HepG2 (cell line): ENCODE measurements around the gene KIF24. TPM values are rescaled to one million over a fixed set of nuclear protein-coding genes. Genes with fewer than 3 reads are reported as not detected.

ENCODE experiments used
- ATAC-seq: fragments of 200-7000 bp; cut with Tn5 transposase; 3 replicates; pipeline ENCODE4 v1.9.1; 2020; ENCODE audit warnings: mild to moderate bottlenecking, moderate library complexity
- BruUV-seq: library from RNA; stranded (reverse); fragments of 400-500 nt; replicated peaks from 2 replicates; lab custom pipeline; 2021; lab: Mats Ljungman, UMichigan
- CTCF ChIA-PET: fragments of 300-600 bp; formaldehyde crosslinking; extraction: SDS; loops from one replicate; lab custom pipeline; 2021; ENCODE audit warnings: low total read pairs, inconsistent platforms, low intra/inter-chr PET ratio; lab: Yijun Ruan, JAX
- POLR2A ChIA-PET: fragments of 350-600 bp; sonication (Branson Sonifier 250); formaldehyde crosslinking; loops from one replicate; lab custom pipeline; 2020; ENCODE audit warnings: antibody characterized with exemption, inconsistent platforms; lab: Yijun Ruan, JAX
- DNase-seq: peaks from one replicate; pipeline ENCODE4 v3.0.0-alpha.2; 2015; ENCODE audit warnings: low spot score
- FAIRE-seq: peaks from 3 replicates; lab custom pipeline; 2011; peaks lifted over from hg19 to GRCh38; lab: Jason Lieb, UNC
- H2AFZ ChIP-seq: one replicate; pipeline ENCODE4 v1.6.1; 2011; ENCODE audit warnings: low read length, inconsistent platforms
- H3K27ac ChIP-seq: fragments of 300-600 bp; 3 replicates; pipeline ENCODE4 v1.8.0; 2011; ENCODE audit warnings: mixed run types, mild to moderate bottlenecking, mixed read lengths, low read length, inconsistent platforms; ENCODE audit not compliant: insufficient read depth; ENCODE audit errors: extremely low read length
- H3K27me3 ChIP-seq, 2 experiments: fragments of 200-600 bp in 1 of 2; 2 replicates in 1 of 2; 3 replicates in 1 of 2; pipeline versions ENCODE4 v1.6.0 to v1.8.0; 2011; ENCODE audit warnings: low read length in 2 of 2, mild to moderate bottlenecking in 2 of 2, moderate library complexity in 2 of 2, inconsistent platforms in 1 of 2; ENCODE audit not compliant: insufficient read depth in 2 of 2, control insufficient read depth in 1 of 2
- H3K36me3 ChIP-seq, 2 experiments: fragments of 200-600 bp in 1 of 2; replicated peaks in 1 of 2; 2 replicates in 1 of 2; 3 replicates in 1 of 2; pipeline versions ENCODE4 v1.5.1 to v1.8.0; 2011; ENCODE audit warnings: low read length in 2 of 2, inconsistent platforms in 1 of 2; ENCODE audit not compliant: insufficient read depth in 2 of 2, control insufficient read depth in 1 of 2
- H3K4me1 ChIP-seq: 2 replicates; pipeline ENCODE4 v1.5.1; 2012; ENCODE audit warnings: low read length, inconsistent platforms; ENCODE audit not compliant: insufficient read depth
- H3K4me2 ChIP-seq: 2 replicates; pipeline ENCODE4 v1.6.0; 2011; ENCODE audit warnings: low read depth, low read length, inconsistent platforms
- H3K4me3 ChIP-seq, 3 experiments: fragments of 200-600 bp in 1 of 3; sonication (generic), shearing (Covaris generic) in 1 of 3; replicated peaks in 1 of 3; 2 replicates each; pipeline ENCODE4 v1.5.1; 2011 to 2016; ENCODE audit warnings: low read length in 3 of 3, inconsistent platforms in 2 of 3, low read depth in 2 of 3, mild to moderate bottlenecking in 2 of 3, control low read depth in 1 of 3, mixed read lengths in 1 of 3; ENCODE audit not compliant: insufficient read depth in 1 of 3
- H3K79me2 ChIP-seq: one replicate; pipeline ENCODE4 v1.6.1; 2011; ENCODE audit warnings: low read length, inconsistent platforms; ENCODE audit not compliant: insufficient read depth
- H3K9ac ChIP-seq: 2 replicates; pipeline ENCODE4 v1.6.0; 2011; ENCODE audit warnings: mild to moderate bottlenecking, low read depth, low read length, inconsistent platforms; ENCODE audit not compliant: insufficient read depth
- H3K9me3 ChIP-seq: 2 replicates; pipeline ENCODE4 v1.5.1; 2012; ENCODE audit warnings: mild to moderate bottlenecking, low read length
- H4K20me1 ChIP-seq: 2 replicates; pipeline ENCODE4 v1.6.0; 2011; ENCODE audit warnings: inconsistent platforms, mild to moderate bottlenecking, low read length, moderate library complexity; ENCODE audit not compliant: insufficient read depth
- ARID2 ChIP-seq: sonication (generic); formaldehyde crosslinking; IDR thresholded peaks from 2 replicates; pipeline ENCODE4 v1.8.1; 2022; ENCODE audit warnings: mild to moderate bottlenecking, missing genetic modification reagents, borderline replicate concordance
- FOXP1 ChIP-seq, 2 experiments: fragments of 450-650 bp in 1 of 2; IDR thresholded peaks; 2 replicates each; pipeline ENCODE4 v1.6.1; 2017 to 2018; ENCODE audit warnings: antibody characterized with exemption in 1 of 2
- HCFC1 ChIP-seq: fragments of 150-350 bp; IDR thresholded peaks from 2 replicates; pipeline ENCODE4 v1.6.1; 2014; ENCODE audit warnings: low read depth, low read length
- IRX3 ChIP-seq: sonication (generic); formaldehyde crosslinking; IDR thresholded peaks from 2 replicates; pipeline ENCODE4 v1.8.1; 2023; ENCODE audit warnings: mild to moderate bottlenecking, low read depth, missing genetic modification reagents, borderline replicate concordance
- ISX ChIP-seq: sonication (generic); formaldehyde crosslinking; conservative IDR thresholded peaks from 2 replicates; pipeline ENCODE4 v1.5.0; 2020; ENCODE audit warnings: missing genetic modification reagents
- SOX6 ChIP-seq, 2 experiments: fragments of 450-650 bp in 1 of 2; sonication (generic) in 1 of 2; formaldehyde crosslinking in 1 of 2; IDR thresholded peaks; 2 replicates each; pipeline versions ENCODE4 v1.4.0 to v1.6.1; 2017 to 2020; ENCODE audit warnings: antibody characterized with exemption in 1 of 2, mild to moderate bottlenecking in 1 of 2, missing genetic modification reagents in 1 of 2
- TAF15 ChIP-seq: fragments of 200-400 bp; formaldehyde crosslinking; IDR thresholded peaks from one replicate; pipeline ENCODE4 v1.6.1; 2018; ENCODE audit warnings: mild to moderate bottlenecking, low read depth, low read length; ENCODE audit not compliant: poor library complexity, severe bottlenecking
- ZNF136 ChIP-seq: sonication (generic); formaldehyde crosslinking; IDR thresholded peaks from 2 replicates; pipeline ENCODE4 v1.8.1; 2022; ENCODE audit warnings: low read depth, mild to moderate bottlenecking, moderate library complexity, missing genetic modification reagents
- ZNF432 ChIP-seq: sonication (generic); formaldehyde crosslinking; IDR thresholded peaks from 2 replicates; pipeline ENCODE4 v1.5.0; 2020; ENCODE audit warnings: missing genetic modification reagents, mild to moderate bottlenecking, borderline replicate concordance
- ZNF44 ChIP-seq: sonication (generic); formaldehyde crosslinking; IDR thresholded peaks from 2 replicates; pipeline ENCODE4 v1.5.1; 2020; ENCODE audit warnings: mild to moderate bottlenecking, missing genetic modification reagents
- ZNF451 ChIP-seq: sonication (generic); formaldehyde crosslinking; IDR thresholded peaks from 2 replicates; pipeline ENCODE4 v1.5.0; 2020; ENCODE audit warnings: mild to moderate bottlenecking, missing genetic modification reagents
- ZNF563 ChIP-seq: sonication (generic); formaldehyde crosslinking; IDR thresholded peaks from 2 replicates; pipeline ENCODE4 v1.8.0; 2022; ENCODE audit warnings: mild to moderate bottlenecking, moderate library complexity, missing genetic modification reagents
- ZNF598 ChIP-seq: sonication (generic); formaldehyde crosslinking; IDR thresholded peaks from 2 replicates; pipeline ENCODE4 v1.5.1; 2020; ENCODE audit warnings: mild to moderate bottlenecking, missing genetic modification reagents, borderline replicate concordance
- ZNF644 ChIP-seq: IDR thresholded peaks from 2 replicates; pipeline ENCODE4 v1.6.1; 2016; ENCODE audit warnings: low read depth
- WGBS: methylation state at CpG from one replicate; pipeline ENCODE4 v1.1.6; 2017; ENCODE audit warnings: low lambda C conversion rate; 5-methylcytosine and 5-hydroxymethylcytosine counted together
- in situ Hi-C: cut with HindIII; loops from 2 replicates; pipeline ENCODE4 v1.10.0; 2017; ENCODE audit warnings: low pct_unique_long_range_greater_than_20kb; ENCODE audit not compliant: extremely low pct_ligation_motif_present
- intact Hi-C: fragments of 100-400 bp; cut with micrococcal nuclease; formaldehyde crosslinking; loops from one replicate; pipeline ENCODE4 v1.10.0; 2022; ENCODE audit not compliant: unreplicated experiment
- polyA plus RNA-seq, 8 experiments: library from polyadenylated mRNA; depleted of rRNA in 3 of 8; stranded (reverse) in 7 of 8; unstranded in 1 of 8; fragments of >200 nt; fragmentation: Illumina TruSeq in 4 of 8; extraction: Trizol in 4 of 8; gene quantifications; 2 replicates each; pipeline versions ENCODE4 v1.2.1 to v1.2.3, GENCODE V29; 2011 to 2016; ENCODE audit warnings: low read depth in 4 of 8, missing spikeins in 1 of 8, mixed read lengths in 1 of 8; ENCODE audit not compliant: insufficient read depth in 1 of 8
- total RNA-seq, 5 experiments: library from RNA; depleted of rRNA; stranded (reverse); fragments of >200 nt; fragmentation: Illumina TruSeq; extraction: Trizol; gene quantifications; 2 replicates each; pipeline ENCODE4 v1.2.3, GENCODE V29; 2016; ENCODE audit warnings: low read depth in 1 of 5
- TF ChIP-seq, protein P1 (sequence below): IDR thresholded peaks from 2 replicates; pipeline ENCODE4 v1.6.1; 2012; ENCODE audit warnings: inconsistent platforms
- TF ChIP-seq, protein P2 (sequence below): sonication (generic); formaldehyde crosslinking; IDR thresholded peaks from 2 replicates; pipeline ENCODE4 v1.4.0; 2020; ENCODE audit warnings: mild to moderate bottlenecking, missing genetic modification reagents
- TF ChIP-seq, protein P3 (sequence below): IDR thresholded peaks from 2 replicates; pipeline ENCODE4 v1.6.1; 2018; ENCODE audit warnings: missing genetic modification reagents

Gene KIF24
- total and polyA plus RNA-seq, 2 of the 13 experiments (the other 11 are each of a cell fraction or from before 2014, with no cell fraction given) = 1.1 to 3.0 TPM

DNA sequence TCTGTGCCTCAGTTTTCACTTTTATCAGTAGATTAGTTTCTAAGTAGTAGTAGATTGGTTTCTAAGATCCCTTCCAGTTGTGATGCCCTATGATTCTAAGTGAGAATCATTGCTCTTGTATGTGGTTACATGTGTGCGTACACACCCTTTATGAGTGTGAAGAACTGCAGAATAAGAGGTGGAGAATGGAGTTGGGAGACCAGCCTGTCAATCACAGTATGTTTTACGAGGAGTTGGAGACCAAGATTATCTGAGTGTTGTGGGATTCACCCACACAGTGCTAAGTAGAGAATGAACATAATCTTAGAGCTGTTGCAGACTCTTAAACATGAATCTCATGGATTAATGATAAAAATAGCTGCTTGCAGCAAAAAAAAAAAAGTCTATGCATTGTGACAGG is 37.6 kb downstream of the KIF24 start:
- ATAC-seq = no peak
- no peaks in the 10 kb centered on the region for H3K79me2 ChIP-seq
- 94% methylated on average over 2 of the region's 2 CpGs for WGBS
- no peaks in the 10 kb centered on the region for H3K9me3 ChIP-seq
- FAIRE-seq = no peak
- H3K27ac ChIP-seq = no peak overlapping the region
- no peak overlapping the region for H3K4me2 ChIP-seq
- in situ Hi-C loops = no loop called here
- intact Hi-C loops = no loop called here
- TF ChIP-seq ZNF44 = no peak
- no peak for TF ChIP-seq ISX (CRISPR knock-in tag)
- no peak for TF ChIP-seq ZNF432 (CRISPR knock-in tag)
- no peak for TF ChIP-seq SOX6 (IDR thresholded peaks at IDR 0.05)
- TF ChIP-seq SOX6 (CRISPR knock-in tag; IDR thresholded peaks at IDR 0.05) = no peak
- TF ChIP-seq IRX3 = no peak
- TF ChIP-seq, protein P1, sequence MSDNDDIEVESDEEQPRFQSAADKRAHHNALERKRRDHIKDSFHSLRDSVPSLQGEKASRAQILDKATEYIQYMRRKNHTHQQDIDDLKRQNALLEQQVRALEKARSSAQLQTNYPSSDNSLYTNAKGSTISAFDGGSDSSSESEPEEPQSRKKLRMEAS = no peak
- no peak for TF ChIP-seq ZNF563 (CRISPR knock-in tag)
- TF ChIP-seq, all 625 proteins: peak for 0
- DNase-seq = no peak
- H2AFZ ChIP-seq = no peak overlapping the region
- BruUV-seq = no TSS peak
- no peak overlapping the region for H3K9ac ChIP-seq
- POLR2A ChIA-PET = no interaction called here
- H3K4me1 ChIP-seq = peaks cover 10% of the 10 kb centered on the region
- CTCF ChIA-PET = no interaction called here
- H4K20me1 ChIP-seq = no peaks in the 10 kb centered on the region
- peaks cover 0 to 4% of the 10 kb centered on the region in 2 experiments; a peak in 1 of 5 replicates for H3K36me3 ChIP-seq
- H3K27me3 ChIP-seq = no peaks in the 10 kb centered on the region
- no peak overlapping the region for H3K4me3 ChIP-seq

DNA sequence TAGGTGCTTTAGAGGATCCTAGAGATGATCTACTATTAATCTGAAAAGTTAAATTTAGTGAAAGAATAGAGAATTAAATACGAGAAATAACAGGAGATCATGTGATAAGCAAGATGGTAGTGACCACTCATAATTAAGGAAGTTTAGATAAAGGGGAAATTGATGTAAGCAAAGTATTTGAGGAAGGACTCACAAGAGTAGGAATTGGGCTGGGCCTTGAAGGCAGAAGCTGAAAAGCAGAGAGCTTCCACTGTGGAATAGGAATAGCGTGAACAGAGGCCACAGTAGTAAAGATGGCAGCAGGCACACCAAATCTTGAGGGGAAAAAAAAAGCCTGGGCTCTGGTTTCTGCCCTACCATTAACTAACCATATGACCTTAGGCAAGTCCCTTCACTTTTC is 38.0 kb downstream of the KIF24 start:
- Histone ChIP-seq H3K9ac (no peak overlapping the region), H3K36me3 (peaks cover 0 to 4% of the 10 kb centered on the region in 2 experiments; a peak in 1 of 5 replicates), H3K27me3 (no peaks in the 10 kb centered on the region), H3K4me3 (no peak overlapping the region), H3K4me1 (peaks cover 10% of the 10 kb centered on the region), H4K20me1 (no peaks in the 10 kb centered on the region), H3K27ac (no peak overlapping the region), H3K9me3 (no peaks in the 10 kb centered on the region), H2AFZ (no peak overlapping the region), H3K4me2 (no peak overlapping the region), H3K79me2 (no peaks in the 10 kb centered on the region)
- in situ Hi-C loops (no loop called here), intact Hi-C loops (no loop called here)
- ChIA-PET CTCF (no interaction called here), POLR2A (no interaction called here)
- BruUV-seq = no TSS peak
- FAIRE-seq (no peak), ATAC-seq (no peak), DNase-seq (no peak)
- WGBS = 91% methylated on average over 2 of the region's 2 CpGs
- TF ChIP-seq ZNF598 (CRISPR knock-in tag) (no peak), HCFC1 (no peak), ARID2 (CRISPR knock-in tag) (no peak), FOXP1 (IDR thresholded peaks at IDR 0.05) (no peak), FOXP1 (CRISPR knock-in tag; IDR thresholded peaks at IDR 0.05) (no peak), ZNF644 (CRISPR knock-in tag) (no peak), ZNF136 (CRISPR knock-in tag) (no peak), ZNF451 (CRISPR knock-in tag) (no peak), TAF15 (no peak)
- TF ChIP-seq, protein P2, sequence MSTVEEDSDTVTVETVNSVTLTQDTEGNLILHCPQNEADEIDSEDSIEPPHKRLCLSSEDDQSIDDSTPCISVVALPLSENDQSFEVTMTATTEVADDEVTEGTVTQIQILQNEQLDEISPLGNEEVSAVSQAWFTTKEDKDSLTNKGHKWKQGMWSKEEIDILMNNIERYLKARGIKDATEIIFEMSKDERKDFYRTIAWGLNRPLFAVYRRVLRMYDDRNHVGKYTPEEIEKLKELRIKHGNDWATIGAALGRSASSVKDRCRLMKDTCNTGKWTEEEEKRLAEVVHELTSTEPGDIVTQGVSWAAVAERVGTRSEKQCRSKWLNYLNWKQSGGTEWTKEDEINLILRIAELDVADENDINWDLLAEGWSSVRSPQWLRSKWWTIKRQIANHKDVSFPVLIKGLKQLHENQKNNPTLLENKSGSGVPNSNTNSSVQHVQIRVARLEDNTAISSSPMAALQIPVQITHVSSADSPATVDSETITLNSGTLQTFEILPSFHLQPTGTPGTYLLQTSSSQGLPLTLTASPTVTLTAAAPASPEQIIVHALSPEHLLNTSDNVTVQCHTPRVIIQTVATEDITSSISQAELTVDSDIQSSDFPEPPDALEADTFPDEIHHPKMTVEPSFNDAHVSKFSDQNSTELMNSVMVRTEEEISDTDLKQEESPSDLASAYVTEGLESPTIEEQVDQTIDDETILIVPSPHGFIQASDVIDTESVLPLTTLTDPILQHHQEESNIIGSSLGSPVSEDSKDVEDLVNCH = no peak
- TF ChIP-seq, protein P3, sequence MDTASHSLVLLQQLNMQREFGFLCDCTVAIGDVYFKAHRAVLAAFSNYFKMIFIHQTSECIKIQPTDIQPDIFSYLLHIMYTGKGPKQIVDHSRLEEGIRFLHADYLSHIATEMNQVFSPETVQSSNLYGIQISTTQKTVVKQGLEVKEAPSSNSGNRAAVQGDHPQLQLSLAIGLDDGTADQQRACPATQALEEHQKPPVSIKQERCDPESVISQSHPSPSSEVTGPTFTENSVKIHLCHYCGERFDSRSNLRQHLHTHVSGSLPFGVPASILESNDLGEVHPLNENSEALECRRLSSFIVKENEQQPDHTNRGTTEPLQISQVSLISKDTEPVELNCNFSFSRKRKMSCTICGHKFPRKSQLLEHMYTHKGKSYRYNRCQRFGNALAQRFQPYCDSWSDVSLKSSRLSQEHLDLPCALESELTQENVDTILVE (CRISPR knock-in tag) = no peak
